Activated CD8-positive, alpha-beta memory T cell treated with anti-CD3 and anti-CD28 coated beads for 4 hours (primary cell): ENCODE results near the gene MCRIP1.

Source experiments
- DNase-seq, 2 donors: peaks; one replicate each; pipeline ENCODE4 v3.0.0-alpha.2; 2020; ENCODE audit warnings: low read depth in 2 of 2

The MCRIP1 gene

GRCh38 chr17:81819708-81820107 is 13.4 kb downstream of the MCRIP1 start:
- DNase-seq = no peak

GRCh38 chr17:81817758-81818147 is 15.3 kb downstream of the MCRIP1 start:
- DNase-seq = no peak

DNA sequence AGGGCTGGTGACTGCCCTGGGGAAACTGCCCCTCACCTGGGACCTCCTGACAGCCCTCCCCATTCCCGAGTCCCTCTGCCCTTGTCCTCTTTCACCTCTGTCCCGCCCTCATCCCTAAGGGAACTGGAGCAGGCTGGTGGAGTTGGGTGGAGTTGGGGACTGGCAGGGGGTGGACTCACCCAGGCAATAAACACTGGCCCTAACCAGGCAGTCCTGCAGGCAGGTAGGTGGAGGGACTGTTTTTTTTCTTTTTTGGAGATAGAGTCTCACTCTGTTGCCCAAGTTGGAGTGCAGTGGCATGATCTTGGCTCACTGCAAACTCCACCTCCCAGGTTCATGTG is 17.5 kb downstream of the MCRIP1 start:
- DNase-seq = no peak

DNA sequence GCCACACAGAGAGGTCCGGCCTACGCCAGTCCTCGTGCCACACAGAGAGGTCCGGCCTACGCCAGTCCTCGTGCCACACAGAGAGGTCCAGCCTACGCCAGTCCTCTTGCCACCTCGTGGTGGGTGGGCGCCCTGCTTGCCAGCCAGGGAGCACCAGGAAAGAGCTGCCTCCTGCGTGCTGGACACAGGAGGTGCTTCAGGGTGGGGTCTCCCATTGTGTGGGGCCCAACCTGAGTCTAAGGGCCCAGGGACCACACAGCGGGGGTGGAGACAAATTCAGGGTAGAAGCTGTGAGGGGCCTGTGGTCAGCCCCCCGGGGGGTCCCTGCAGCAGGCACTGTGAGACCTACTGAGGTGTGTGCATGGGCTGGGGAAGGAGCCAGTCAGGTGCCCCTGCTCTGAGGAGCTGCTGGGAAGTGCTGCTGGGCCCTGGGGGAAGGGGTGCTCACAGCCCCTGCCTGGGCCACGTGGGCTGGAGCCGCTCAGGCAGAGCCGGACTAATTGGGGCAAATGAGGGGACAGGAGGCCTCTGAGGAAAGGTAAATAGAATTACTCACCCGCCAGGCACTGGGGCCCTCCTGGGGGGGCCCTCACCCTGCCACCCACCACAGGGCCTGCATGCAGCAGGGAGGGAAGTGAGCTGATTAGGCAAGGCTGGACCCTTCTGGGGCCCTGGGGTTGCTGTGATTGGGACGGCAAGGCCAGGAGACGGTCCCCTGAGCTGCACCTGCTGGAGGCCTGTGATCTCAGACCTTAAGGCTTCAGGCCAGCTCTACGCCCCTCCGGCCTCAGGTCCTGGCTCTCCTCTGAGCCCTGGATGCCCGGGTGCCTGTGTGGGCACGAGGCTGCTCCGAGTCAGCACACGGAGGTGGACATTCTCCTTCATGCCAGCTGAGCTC is 18.1 kb downstream of the MCRIP1 start:
- DNase-seq = no peak

GRCh38 chr17:81813861-81814683 is 19.0 kb downstream of the MCRIP1 start:
- DNase-seq = no peak

DNA sequence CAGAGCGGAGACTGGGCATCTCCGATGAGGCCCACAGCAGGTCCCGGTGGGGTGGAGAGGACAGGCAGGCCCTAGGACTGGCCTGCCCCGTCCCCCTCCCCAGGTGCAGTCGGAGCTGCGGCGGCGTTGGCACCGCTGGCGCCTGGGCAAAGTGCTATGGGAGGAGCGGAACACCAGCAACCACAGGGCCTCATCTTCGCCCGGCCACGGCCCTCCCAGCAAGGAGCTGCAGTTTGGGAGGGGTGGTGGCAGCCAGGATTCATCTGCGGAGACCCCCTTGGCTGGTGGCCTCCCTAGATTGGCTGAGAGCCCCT is 19.8 kb downstream of the MCRIP1 start:
- no peak for DNase-seq

DNA sequence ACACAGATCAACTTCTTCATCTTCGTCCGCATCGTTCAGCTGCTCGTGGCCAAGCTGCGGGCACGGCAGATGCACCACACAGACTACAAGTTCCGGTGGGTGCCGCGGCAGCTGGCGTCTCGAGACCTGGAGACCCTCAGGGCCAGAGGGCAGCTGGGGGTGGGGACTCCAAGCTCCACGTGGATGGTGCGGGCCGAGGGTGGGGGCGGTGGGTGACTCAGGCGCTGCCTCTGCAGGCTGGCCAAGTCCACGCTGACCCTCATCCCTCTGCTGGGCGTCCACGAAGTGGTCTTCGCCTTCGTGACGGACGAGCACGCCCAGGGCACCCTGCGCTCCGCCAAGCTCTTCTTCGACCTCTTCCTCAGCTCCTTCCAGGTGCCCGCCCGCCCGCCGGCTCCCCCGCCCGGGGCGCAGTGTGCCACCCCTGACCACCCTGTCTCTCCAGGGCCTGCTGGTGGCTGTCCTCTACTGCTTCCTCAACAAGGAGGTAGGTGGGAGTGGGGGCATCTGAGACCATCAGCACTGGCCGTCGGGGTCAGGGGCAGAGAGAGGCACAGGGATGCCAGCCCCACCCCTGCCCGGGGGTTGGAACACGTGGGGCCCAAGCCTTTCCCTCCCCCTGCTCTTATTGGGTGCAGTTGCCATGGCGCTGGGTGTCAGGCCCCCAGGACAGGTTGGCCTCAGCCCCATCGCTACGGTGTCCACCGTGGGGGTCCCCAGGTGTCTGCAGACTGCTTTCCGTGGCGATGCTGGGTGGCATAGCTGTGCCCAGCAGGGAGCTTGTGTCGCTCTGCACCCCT is 20.3 kb downstream of the MCRIP1 start:
- no peak for DNase-seq

GRCh38 chr17:81811705-81812570 is 21.2 kb downstream of the MCRIP1 start:
- DNase-seq = no peak

DNA sequence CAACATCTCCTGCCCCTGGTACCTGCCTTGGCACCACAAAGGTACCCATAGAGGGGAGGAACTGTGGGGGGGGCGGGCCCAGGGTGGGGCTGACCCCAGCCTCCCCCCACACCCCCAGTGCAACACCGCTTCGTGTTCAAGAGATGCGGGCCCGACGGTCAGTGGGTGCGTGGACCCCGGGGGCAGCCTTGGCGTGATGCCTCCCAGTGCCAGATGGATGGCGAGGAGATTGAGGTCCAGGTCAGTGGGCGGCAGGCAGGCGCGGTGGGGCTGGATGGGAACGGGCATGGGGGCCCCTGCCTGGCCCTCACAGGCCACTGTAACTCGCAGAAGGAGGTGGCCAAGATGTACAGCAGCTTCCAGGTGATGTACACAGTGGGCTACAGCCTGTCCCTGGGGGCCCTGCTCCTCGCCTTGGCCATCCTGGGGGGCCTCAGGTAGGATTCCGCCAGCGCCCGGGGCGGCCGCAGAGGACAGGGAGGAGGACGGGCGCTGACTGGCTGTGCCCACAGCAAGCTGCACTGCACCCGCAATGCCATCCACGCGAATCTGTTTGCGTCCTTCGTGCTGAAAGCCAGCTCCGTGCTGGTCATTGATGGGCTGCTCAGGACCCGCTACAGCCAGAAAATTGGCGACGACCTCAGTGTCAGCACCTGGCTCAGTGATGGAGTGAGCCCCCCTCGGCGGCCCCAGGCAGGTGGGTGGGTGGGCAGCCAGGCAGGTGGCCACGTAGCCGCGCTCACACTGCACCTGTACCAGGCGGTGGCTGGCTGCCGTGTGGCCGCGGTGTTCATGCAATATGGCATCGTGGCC is 22.0 kb downstream of the MCRIP1 start:
- DNase-seq = no peak

GRCh38 chr17:81810476-81810875 is 22.6 kb downstream of the MCRIP1 start:
- no peak for DNase-seq

DNA sequence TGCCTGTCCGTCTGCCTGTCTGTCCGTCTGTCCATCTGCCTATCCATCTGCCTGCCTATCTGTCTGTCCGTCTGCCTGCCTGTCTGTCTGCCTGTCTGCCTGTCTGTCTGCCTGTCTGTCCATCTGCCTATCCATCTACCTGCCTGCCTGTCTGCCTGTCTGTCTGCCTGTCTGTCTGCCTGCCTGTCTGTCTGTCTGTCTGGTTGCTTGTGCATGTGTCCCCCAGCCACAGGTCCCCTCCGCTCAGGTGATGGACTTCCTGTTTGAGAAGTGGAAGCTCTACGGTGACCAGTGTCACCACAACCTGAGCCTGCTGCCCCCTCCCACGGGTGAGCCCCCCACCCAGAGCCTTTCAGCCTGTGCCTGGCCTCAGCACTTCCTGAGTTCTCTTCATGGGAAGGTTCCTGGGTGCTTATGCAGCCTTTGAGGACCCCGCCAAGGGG is 23.5 kb downstream of the MCRIP1 start:
- no peak for DNase-seq

- DNase-seq = no peak
Measured at GRCh38 chr17:81808778-81809555, 24.1 kb downstream of the MCRIP1 start.

DNA sequence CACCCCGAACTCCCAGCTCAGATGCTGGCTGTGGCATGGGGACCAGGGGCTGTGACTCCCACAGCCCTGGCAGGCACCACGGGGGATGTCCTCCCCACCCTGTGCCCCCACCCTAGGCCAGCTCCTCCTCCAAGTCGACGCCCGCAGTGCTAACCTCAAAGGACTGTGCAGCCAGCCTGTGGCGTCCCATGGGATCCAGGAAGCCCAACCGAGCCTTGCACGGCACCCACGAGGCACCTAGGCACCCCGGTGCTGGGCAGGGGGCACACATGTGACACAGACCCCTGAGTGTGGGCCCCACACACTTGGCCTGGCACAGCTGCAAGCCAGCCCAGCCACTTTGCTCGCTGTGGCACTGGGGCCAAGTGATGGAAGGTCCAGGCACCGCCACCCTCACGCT is 25.3 kb downstream of the MCRIP1 start:
- DNase-seq = no peak

- no peak for DNase-seq
Measured at GRCh38 chr17:81807210-81807719, 25.8 kb downstream of the MCRIP1 start.

GRCh38 chr17:81806461-81807209 is 26.5 kb downstream of the MCRIP1 start:
- no peak for DNase-seq

DNA sequence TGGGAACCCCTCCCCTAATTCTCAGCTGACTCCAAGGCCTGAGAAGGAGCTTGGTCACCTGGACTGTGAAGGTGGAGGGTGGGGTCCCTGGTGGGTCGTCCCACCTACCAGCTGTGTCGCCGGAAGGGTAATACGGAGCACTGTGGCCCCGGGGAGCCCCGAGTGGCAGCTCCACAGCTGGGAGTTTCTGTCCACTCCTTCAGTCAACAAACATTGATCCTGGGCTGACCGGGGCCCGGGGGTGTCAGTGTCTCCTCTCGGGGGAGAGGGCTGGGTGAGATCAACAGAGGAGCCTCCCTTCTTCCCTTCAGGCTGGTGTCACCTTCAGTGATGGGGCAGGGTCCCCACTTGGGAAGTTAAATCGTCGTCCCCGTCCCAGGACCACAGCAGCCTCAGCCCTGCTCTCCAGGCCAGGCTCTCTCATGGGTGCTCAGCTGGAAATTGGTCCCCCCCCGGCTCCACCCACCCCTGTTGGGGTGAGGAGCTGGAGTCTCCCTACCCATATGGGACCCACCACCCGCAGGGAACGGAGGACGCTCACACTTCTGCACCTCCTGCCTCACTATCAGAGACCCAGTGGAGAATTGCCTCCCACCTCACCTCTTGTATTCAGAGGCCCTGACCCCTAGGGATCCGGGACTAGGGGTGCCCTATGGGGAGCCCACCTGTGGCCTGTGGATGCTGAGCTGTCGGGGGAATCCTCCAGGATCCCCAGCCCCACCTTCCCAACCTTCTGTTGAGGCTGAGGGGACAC is 27.2 kb downstream of the MCRIP1 start:
- no peak for DNase-seq

DNA sequence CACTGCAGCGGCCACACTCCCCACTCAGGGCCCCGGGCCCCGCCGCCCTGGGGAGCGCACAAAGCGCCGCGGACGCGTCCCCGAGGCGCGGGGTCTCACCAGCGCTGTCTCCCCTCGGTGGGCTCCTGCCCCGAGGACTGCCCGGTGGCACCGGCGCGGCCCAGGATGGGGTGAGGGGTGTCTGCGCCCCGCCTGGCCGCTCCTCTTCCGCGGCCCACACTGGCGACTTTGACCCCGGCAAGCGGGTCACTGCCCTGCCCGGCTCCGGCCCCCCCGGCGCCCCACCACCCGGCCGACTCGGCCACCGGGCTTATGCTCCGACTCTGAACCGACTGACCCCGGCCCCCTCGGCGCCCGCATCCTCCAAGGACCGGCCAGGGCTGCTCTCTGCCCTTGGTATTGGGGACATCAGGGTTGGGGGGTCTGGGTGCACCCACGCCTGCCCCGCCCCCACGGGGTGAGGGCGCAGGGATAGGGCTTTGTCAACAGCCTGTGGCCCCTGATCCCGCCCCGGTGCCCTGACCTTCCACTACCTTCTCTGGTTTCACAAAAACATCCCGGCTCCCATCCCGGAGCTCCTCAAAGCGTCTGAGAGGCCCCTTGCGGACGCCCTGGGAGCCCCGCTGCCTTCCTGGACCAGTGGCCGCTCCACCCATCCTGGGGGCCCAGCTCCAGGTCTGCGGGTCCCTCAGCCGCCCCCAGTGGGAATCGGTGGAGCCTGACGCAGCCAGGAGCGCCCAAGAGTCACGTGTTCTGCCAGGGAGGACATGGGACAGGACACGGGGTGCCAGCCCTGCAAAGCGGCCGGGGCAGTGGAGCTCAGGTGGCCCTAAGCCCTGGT is 28.3 kb downstream of the MCRIP1 start:
- no peak for DNase-seq
